GM19455 (cell line): Measurements from ENCODE around the gene ZNF860.
"Not testable (repeated sequence)": the region's sequence is repeated elsewhere in the genome, so short reads cannot be mapped to it uniquely, and the experiment has no call there.

ENCODE experiments used
- ATAC-seq: cut with Tn5 transposase; IDR thresholded peaks from one replicate; pipeline ENCODE4 v1.9.1; 2021; ENCODE audit not compliant: unreplicated experiment

Gene ZNF860

GRCh38 chr3:31960793-31961431 lies 20.6 kb upstream of the ZNF860 start:
- ATAC-seq, result no peak

GRCh38 chr3:31962801-31963205 lies 18.7 kb upstream of the ZNF860 start:
- no peak for ATAC-seq

- ATAC-seq, result no peak
Measured at GRCh38 chr3:31966978-31967591, 14.5 kb upstream of the ZNF860 start.

- ATAC-seq, result no peak
Measured at GRCh38 chr3:31967592-31967991, 14.0 kb upstream of the ZNF860 start.

GRCh38 chr3:31968369-31968926 lies 13.1 kb upstream of the ZNF860 start:
- no peak for ATAC-seq

GRCh38 chr3:31968927-31969418 lies 12.6 kb upstream of the ZNF860 start:
- ATAC-seq, result no peak

- ATAC-seq, result no peak
Measured at GRCh38 chr3:31971607-31972006, 9.9 kb upstream of the ZNF860 start.

GRCh38 chr3:31973081-31973480 lies 8.5 kb upstream of the ZNF860 start:
- no peak for ATAC-seq

GRCh38 chr3:31973837-31974236 lies 7.7 kb upstream of the ZNF860 start:
- no peak for ATAC-seq

GRCh38 chr3:31974471-31974870 lies 7.1 kb upstream of the ZNF860 start:
- no peak for ATAC-seq

GRCh38 chr3:31974964-31975363 lies 6.6 kb upstream of the ZNF860 start:
- ATAC-seq, result no peak

GRCh38 chr3:31976302-31976701 lies 5.2 kb upstream of the ZNF860 start:
- ATAC-seq, result no peak

- ATAC-seq, result no peak
Measured at GRCh38 chr3:31977736-31978135, 3.8 kb upstream of the ZNF860 start.

GRCh38 chr3:31978553-31978952 lies 3.0 kb upstream of the ZNF860 start:
- no peak for ATAC-seq

- ATAC-seq, result peak; percentile 51
Measured at GRCh38 chr3:31979001-31979697, 2.4 kb upstream of the ZNF860 start.

- peak; percentile 46 for ATAC-seq
Measured at GRCh38 chr3:31980530-31981205, 882 bp upstream of the ZNF860 start.

GRCh38 chr3:31984321-31984720 lies 2.8 kb downstream of the ZNF860 start:
- ATAC-seq, result no peak

GRCh38 chr3:31985831-31986230 lies 4.3 kb downstream of the ZNF860 start:
- ATAC-seq, result no peak

GRCh38 chr3:31988271-31988670 lies 6.7 kb downstream of the ZNF860 start:
- ATAC-seq, result no peak

GRCh38 chr3:31992995-31993394 lies 11.4 kb downstream of the ZNF860 start:
- ATAC-seq, result not testable (repeated sequence)

- ATAC-seq, result no peak
Measured at GRCh38 chr3:31993843-31994242, 12.3 kb downstream of the ZNF860 start.
